HG02970 (cell line): Measurements from ENCODE around the gene NXN.
"Not testable (repeated sequence)": the region's sequence is repeated elsewhere in the genome, so short reads cannot be mapped to it uniquely, and the experiment has no call there.

Experiments
- ATAC-seq: cut with Tn5 transposase; IDR thresholded peaks from one replicate; pipeline ENCODE4 v1.9.1; 2021; ENCODE audit warnings: mild to moderate bottlenecking, moderate library complexity, moderate number of reproducible peaks; ENCODE audit not compliant: unreplicated experiment, low FRiP score

NXN gene

DNA sequence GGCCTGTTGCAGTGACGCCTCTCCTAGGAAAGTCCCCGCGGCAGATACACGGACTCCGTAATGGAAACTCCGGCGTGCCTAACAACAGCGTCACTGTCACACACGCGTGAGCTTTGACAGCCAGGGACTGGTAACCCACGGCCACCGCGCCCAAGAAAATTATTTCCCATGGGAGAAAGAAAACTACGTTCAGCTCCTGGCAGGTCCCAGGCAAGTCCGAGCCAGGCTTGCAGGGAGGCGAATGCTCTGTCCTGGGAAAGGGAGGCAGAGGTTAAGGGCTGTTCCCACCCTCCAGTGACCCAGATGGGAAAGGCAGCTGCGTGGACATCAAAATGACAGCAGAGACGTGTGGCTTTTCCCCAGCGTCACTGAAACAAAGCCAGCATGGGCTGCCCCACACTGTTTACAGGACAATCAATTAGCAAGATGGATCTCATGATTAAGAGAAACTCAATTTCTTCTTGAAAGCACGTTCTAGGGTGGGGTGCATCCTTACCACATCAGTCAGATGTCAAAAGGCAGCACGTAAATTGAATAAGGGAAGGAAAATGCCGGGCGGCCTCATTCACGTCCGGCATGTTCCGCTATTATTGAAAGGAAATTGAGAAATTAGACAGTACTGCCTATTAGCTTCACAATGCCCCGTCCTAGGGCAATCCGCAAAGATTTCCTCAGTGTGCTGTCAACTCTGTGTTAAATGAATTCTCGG lies 82.5 kb downstream of the NXN start:
- ATAC-seq = no peak

DNA sequence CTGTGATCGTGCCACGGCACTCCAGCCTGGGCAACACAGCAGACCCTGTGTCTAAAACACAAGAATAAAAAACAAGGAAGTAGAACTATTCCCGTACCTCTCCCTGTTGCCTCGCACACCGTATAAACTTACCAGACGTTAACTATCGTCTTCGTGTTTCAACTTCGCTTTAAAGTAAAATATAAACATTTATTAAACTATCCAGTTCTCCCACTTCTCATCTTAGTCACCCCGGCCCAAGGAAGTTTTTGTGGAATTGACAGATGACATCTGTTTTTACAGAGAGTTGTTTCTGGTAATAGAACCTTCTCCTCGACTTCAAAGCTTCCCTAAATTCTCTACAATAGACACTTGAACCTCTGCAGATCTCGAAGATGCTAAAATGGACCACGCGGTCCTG lies 83.1 kb downstream of the NXN start:
- ATAC-seq = no peak

DNA sequence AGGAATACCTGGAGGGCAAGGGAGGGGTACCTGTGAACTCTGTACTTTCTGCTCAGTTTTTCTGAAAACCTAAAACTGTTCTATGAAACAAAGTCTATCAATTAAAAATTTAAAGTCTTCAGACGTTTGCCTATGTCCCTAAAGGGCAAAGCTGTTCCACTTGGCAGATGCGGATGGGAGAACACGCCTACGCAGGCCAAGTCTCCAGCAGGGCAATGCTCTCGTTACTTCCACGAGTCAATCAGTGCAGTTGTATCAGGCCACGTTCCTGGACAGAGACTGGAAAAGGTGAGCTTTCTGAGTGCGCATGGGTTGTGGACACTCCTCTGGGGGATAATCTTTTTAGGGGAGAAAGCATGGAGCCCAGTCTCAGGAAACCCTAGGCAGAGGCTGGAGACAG lies 86.6 kb downstream of the NXN start:
- no peak for ATAC-seq

DNA sequence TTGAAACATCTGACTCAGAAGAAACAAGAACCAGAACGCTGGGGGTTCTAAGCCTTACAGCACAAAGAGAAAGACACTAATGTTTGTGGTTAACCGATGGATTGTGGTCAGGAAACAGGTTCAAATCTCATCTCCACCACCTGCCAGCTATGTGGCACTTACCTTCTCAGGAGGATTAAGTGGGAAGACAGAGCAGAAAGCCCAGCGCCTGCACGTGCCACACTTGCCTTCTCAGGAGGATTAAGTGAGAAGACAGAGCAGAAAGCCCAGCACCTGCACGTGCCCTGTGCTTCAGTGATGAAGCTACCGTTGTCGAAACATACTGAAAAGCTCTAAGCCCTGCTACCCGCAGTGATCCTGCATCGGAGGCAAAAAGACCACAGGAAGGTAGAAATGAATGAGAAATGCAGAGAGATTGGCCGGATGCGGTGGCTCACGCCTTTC lies 90.6 kb downstream of the NXN start:
- no peak for ATAC-seq

DNA sequence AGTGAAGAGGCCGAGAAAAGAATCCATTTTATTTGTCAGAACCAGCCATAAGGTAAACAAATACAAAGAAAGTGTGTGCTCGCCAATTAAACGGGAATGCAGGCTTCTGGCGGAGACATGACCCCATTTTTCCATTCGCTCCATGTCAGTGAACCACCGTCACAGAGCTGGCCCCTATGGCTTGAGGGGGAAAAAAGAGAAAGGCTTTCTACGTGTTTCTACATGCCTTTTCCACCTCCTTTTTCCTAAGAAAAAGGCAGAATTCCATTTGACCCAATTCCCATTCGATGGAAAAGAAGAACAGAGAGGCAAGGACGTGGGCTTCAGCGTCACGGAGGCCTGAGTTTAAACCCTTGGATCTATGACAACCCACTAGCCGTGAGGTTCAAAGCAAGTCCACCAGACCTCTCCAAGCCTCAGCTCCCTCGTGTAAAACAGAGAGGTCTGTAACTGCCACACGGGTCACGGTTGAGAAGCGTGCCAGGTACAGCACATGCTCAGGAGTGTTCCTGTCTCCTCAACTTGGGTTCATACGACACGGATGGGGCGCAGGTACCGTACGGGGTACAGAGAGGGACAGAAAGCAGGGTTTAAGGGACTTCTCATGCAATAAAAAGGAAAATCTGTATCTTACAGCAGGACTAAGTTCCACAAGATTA lies 91.9 kb downstream of the NXN start:
- ATAC-seq = no peak

DNA sequence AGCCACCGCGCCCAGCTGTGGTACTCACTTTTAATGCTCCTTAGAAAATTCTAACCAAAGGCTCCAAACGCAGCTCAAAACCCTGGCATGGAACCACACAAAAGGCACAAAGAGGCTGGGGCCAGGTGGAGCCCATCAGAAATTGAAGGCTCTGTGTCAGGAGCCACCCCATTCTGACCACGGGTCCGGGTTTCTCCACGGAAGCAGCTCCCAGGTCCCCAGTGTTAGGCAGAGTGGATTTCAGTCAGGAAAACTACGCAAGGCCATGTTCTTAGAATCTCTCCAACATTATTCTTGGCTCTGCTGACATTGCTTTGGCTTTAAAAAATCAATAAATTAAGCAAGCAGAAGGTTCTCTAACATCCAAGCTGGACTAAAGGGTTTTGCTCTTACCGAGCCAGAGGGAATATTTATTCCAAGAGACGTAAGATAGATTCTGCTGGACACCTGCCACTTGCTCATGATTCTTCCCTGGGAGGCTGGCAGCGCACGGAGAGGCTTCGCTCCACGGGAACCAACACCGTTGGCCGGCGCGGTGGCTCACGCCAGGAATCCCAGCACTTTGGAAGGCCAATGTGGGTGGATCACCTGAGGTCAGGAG lies 93.5 kb downstream of the NXN start:
- no peak for ATAC-seq

DNA sequence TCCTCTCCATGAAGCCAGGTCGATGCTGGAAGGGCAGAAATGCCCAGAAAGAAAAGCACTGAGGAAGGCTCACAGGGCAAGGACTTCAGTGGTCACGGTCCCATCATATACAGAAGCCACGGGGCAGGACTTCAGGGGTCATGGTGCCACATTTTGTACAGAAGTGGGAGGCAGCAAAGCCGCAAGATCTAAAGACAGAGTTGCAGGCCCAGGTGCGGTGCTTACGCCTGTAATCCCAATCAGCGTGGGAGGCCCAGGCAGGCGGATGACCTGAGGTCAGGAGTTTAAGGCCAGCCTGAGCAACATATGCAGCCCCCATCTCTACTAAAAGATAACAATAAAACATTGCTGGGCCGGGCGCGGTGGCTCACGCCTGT lies 96.0 kb downstream of the NXN start:
- ATAC-seq = no peak

DNA sequence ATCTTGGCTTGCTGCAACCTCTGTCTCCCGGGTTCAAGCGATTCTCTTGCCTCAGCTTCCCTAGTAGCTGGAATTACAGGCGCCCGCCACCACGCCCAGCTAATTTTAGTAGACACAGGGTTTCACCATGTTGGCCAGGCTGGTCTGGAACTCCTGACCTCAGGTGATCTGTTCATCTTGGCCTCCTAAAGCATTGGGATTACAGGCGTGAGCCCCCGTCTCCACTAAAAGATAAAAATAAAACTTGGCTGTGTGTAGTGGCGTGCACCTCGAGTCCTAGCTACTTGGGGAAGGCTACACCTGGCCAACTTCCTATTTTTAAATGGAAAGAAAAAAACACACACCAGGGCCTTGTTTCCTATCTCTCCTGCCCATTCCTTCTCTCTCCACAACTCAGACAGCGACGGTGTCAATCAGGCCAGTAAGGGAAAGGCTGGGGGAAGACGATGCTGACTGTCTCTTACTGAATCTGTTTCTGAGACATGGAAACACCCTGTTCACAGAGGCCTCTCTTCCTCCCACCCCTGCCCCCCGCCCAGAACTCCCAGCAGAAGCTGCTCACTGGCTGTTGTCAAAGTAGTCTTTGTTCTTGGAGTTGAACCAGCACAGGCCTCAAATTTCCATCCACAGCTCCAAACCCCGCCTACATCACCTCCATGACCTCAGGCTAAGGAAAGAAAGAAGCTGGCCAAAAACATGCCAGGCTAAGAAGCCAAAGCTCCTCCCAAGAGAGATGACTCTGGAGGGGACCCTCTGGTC lies 96.6 kb downstream of the NXN start:
- no peak for ATAC-seq

DNA sequence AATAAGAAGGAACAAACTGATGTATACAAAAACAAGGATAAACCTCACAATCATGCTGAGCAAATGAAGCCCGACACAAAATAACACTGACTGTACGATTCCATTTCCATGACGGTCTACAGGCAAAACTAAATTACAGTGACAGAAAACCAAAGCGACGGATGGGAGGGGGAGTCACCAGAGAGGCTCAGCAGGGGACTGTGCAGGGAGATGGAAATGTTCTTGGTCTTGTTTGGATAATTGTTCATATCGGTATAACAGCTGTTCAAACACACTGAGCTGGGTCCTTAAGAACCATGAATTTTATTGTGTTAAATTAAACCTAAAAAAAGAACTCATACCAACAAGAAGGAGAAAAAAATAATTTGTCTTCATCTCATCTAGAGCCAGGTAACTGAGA lies 97.8 kb downstream of the NXN start:
- ATAC-seq = no peak

DNA sequence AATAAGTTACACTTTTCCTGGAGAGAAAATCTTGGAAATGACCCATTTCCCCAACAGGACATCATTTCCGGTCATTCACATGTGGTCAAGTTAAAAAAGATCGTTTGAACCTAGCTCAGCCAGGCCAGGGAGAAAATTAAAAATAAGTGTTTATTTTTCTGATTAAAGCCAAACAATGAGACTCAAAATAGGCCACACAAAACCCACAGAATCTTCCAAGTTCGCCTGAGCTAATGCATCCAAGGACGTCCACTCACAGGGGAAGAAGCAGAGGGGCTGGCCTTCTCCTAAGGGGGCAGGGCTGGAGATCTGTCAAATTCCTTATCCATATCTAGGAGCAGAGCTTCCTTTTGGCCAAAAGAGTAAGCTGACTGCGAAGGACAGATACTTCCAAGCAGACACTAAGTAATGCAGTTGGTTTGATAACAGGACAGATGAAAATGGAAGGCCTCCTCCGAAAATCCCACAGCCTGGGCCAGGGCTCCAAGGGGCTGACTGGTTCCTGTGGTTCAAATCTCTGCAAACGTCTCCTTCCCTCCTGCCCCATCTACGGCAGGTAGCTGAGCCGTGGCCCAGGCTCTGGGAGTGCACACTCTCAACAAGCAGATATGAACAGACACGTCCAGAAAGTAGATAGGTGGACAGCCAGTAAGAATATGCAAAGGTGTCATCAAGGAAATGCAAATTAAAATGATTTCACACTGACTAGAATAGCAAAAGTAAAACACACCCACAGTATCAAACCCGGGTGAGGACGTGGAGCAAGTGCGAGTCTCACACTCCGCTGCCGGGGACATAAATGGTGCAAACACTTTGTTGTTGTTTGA lies 98.9 kb downstream of the NXN start:
- no peak for ATAC-seq

DNA sequence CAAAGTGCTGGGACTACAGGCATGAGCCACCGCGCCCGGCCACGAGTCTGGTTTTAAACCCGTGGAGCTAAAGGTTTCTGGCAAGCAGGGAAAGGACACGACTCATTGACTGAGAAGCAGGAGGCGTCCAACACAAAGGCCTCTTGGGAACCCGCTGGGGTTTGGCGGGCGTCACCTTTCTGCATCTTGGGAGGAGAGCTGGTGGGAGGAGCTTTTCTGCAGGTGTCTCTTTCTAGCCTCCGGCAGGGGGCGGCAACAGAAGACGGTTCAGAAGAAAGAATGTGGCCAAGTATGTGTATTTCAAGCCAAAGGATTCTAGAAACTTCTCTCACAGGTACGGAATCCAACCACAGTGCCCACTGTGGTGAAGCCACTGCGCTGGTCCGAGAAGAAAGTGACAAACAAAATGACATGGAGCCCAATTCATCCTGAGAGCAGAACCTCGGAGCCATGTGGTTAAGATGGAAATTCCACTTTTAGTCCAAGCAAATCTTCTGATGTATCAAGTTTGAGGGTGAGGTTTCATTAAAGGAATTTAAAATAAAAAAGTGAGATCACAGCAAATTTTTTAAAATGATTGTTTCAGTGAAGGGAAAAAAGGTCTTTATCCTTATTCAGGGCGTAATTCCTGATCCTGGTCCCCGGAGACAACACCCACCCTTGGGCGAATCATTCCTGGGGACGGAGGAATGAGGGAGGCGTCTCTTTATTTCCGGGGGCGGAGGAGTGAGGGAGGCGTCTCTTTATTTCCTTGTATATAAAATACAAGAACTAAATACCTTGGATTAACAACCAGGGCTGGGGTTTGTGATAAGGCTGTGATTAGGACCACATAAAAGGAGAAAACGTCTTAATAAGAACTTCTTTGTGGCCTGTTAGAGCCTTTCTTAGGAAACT lies 99.8 kb downstream of the NXN start:
- ATAC-seq = no peak

DNA sequence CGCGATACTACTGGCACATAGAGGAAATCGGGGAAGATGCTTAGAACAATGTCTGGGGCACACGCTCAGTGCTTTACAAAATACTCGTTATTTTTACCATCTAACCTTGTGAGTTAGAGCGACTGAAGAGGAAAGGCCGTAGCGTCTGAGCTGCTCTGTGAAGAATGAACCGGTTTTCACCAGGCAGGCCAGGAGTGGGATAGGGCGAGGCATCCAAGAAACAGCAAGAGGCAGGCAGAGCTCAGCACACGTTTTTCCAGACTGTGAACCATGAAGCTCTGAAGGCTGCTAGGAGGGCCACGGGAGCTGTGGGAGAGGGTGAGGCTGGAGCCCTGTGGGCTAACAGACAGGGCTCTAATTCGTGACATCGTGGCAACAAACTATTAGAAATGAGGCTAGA lies 101.9 kb downstream of the NXN start:
- ATAC-seq = no peak

DNA sequence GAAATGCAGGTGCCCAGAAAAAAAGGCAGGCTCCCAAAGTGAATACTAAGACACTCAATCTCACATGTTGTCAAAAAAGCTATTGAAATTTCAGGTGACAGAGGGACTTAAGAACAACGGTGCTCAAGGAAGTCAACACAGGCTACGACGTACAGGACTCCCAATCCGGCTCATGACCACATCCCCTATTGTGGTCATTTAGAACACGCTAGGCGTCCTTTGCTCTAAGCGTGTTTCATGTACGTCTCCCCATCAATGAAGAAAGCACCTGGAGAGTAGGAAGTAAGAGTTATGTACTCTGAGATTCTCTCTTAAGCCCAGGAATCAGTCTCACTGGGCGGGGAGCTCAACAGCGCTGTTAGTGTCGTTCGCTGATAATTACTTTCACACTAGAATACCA lies 103.3 kb downstream of the NXN start:
- no peak for ATAC-seq

DNA sequence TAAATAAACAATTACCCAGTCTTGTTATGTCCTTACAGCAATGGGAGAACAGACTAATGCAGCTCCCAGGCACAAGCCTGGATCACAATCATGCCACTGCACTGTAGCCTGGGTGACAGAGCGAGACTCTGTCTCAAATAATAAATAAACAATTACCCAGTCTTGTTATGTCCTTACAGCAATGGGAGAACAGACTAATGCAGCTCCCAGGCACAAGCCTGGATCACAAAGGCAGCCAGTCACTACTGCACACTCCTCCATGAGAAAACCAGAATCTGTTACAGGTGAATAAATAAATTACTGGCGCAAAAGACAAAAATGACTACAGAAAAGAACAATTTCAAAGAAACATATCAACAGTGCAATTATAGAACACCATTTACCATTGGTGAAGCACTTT lies 105.0 kb downstream of the NXN start:
- not testable (repeated sequence) for ATAC-seq

DNA sequence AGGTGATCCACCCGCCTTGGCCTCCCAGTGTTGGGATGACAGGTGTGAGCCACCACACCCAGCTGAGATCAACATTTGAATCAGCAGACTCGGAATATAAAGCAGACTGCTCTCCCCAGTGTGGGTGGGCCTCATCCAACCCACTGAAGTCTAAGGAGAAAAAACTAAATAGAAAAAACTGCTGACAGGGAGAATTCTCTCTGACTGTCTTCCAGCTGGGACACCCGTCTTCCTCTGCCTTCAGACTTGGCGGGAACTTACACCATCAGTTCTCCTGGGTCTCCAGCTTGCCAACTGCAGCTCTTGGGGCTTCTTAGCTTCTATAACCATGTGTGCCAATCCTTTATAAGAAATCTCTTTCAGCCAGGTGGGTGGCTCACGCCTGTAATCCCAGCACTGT lies 106.7 kb downstream of the NXN start:
- ATAC-seq = no peak

DNA sequence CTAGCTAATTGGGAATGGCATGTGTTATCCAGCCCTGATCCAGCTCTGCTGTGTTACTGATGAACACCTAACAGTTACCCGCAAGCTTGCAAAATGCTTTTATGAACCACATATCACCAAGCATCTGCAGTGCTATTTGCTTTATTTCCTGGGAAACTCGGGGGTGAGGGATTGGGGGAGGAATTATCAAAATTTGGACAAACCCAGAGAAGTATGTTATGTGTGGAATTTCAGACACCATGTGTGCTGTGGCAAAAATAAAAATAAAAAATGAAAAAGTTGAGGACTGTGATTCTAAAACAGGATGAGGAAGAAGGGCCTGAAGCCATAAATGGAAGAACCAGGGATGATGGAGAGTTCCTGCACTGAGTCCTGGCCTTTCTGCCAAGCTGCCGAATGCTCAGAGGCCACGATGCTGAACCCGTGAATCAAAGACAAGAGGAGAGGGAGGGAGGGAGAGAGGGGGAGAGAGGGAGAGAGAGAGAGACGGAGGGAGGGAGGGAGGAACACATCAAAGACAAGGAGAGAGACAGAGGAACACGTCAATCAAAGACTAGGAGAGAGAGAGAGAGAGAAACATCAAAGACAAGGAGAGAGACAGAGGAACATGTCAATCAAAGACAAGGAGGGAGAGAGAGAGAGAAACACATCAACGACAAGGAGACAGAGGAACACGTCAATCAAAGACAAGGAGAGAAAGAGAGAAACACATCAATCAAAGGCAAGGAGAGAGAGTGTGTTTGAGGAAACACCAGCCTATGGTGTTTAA lies 107.6 kb downstream of the NXN start:
- no peak for ATAC-seq

DNA sequence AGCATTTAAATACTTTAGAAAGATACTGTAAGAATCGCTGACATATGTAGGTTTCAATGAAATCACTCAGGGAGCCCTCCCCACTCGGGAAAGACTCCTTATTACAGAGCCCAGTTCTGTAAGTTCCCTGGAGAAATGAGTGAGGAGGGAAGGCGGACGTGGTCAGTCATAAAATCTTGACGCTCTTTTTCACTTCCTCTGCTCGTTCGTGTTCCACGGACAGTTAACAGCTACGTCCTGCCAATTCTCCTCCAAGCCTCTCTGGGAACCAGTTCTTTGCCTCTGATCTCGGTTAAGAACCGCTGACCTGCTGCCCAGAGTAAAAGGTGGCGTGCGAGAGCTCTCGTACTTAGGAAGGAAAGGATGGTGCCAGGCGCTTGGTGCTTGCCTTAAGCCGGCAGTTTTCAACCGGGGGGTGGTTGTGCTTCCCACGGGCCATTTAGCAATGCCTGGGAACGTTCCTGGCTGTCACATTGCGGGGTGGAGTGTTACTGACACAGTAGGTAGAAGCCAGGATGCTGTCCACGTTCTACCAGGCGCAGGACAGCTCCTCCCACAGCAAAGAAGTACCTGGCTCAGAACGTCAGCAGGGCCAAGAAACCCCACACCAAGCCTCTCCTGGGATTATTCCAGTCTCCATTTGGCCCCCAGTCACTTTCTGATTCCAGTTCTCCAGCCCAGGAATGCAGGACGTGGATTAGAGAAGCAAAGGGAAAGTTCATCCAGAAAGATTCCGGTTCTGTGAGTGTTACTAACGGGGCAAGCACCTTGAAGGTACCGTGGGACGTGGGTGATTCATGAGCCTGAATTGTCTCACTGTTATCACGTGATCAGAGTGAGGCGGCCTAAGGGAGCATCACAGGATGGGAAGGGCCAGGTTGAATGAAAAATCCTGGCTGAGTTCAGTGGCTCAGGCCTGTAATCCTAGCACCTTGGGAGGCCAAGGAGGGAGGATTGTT lies 109.7 kb downstream of the NXN start:
- no peak for ATAC-seq

DNA sequence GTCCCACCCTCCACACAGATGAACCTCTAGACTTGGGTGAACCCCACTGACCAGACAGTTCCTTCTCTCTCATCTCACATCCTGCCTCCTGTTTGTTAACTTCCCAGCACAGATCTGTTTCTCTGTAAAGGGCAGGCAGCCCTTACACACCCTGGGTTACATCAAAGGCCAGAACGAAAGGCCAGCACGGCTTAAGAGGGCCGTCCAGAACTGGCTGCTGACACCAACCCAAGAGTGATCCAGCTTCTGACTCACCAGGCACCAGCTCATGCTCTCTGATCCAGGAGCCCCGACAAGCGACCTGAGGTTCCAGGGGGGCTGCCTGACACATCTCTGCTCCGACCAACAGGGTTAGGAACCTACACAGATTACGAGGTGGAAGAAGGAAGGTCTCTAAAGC lies 110.5 kb downstream of the NXN start:
- no peak for ATAC-seq
